HFFc6 (cell line): ENCODE results near the gene RBM26. TPM values are rescaled to one million over a fixed set of nuclear protein-coding genes. Genes with fewer than 3 reads are reported as not detected.

Experiments
- DNase-seq: peaks from one replicate; pipeline ENCODE4 v3.0.0-alpha.2; 2018
- H3K27ac Mint-ChIP-seq: 2 replicates; pipeline ENCODE4 v1.8.0; 2020; ENCODE audit warnings: mild to moderate bottlenecking, mixed read lengths
- H3K27me3 Mint-ChIP-seq: 2 replicates; pipeline ENCODE4 v1.8.0; 2021; ENCODE audit warnings: mild to moderate bottlenecking, moderate library complexity, mixed read lengths; ENCODE audit not compliant: insufficient read depth
- H3K36me3 Mint-ChIP-seq: 2 replicates; pipeline ENCODE4 v1.8.0; 2021; ENCODE audit warnings: low read depth, mixed read lengths
- H3K4me1 Mint-ChIP-seq: 2 replicates; pipeline ENCODE4 v1.8.0; 2020; ENCODE audit warnings: low read depth, mixed read lengths
- H3K4me3 Mint-ChIP-seq: 2 replicates; pipeline ENCODE4 v1.8.0; 2020; ENCODE audit warnings: mild to moderate bottlenecking, moderate library complexity, mixed read lengths
- H3K9me3 Mint-ChIP-seq: 2 replicates; pipeline ENCODE4 v1.8.0; 2020; ENCODE audit warnings: mild to moderate bottlenecking, mixed read lengths
- CTCF ChIP-seq: fragments of 200-600 bp; sonication (generic); IDR thresholded peaks from 2 replicates; pipeline ENCODE4 v1.5.0; 2021; ENCODE audit warnings: antibody characterized with exemption, mild to moderate bottlenecking
- total RNA-seq, 6 experiments: library from RNA; stranded (reverse); fragmentation: NEBNext Ultra II Directional; extraction: Animal tissue kit (Norgen Biotek cat#: 25700); gene quantifications; 2 replicates in 1 of 6; 3 replicates in 5 of 6; pipeline ENCODE4 v1.2.3, GENCODE V29; 2021

Gene RBM26
- total RNA-seq, 6 experiments from 2014 or later: 28.5 to 37.6 (median 33.3) TPM

GRCh38 chr13:79432992-79433391, 26.9 kb upstream of the RBM26 start:
- Mint-ChIP-seq H3K4me3 (no peak overlapping the region), H3K27me3 (no peaks in the 10 kb centered on the region), H3K36me3 (no peaks in the 10 kb centered on the region), H3K27ac (no peak overlapping the region), H3K4me1 (peaks cover 45% of the 10 kb centered on the region), H3K9me3 (no peaks in the 10 kb centered on the region)
- DNase-seq: no peak
- no peak for TF ChIP-seq CTCF

GRCh38 chr13:79432086-79432485, 26.0 kb upstream of the RBM26 start:
- Mint-ChIP-seq H3K9me3 (no peaks in the 10 kb centered on the region), H3K27ac (no peak overlapping the region), H3K36me3 (no peaks in the 10 kb centered on the region), H3K4me3 (no peak overlapping the region), H3K4me1 (peaks cover 50% of the 10 kb centered on the region), H3K27me3 (no peaks in the 10 kb centered on the region)
- no peak for DNase-seq
- no peak for TF ChIP-seq CTCF

DNA sequence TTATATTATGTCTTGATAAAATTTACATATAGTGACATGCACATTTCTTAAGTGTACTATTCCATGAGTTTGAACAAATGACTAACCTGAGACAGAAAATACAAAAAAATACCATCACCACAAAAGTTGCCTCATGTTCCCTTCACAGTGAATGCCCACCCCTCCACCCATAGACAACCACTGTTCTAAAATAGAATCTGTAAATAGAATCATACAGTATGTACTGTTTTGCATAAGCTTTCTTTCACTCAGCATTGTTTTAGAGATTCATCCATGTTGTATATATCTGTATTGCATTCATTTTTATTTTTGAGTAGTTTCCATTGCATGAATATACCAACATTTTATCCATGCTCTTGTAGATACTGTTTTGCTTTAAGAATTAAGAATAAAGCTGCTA, 23.3 kb upstream of the RBM26 start:
- no peak for DNase-seq
- Mint-ChIP-seq H3K27me3 (no peaks in the 10 kb centered on the region), H3K36me3 (no peaks in the 10 kb centered on the region), H3K9me3 (no peaks in the 10 kb centered on the region), H3K4me3 (no peak overlapping the region), H3K4me1 (peaks cover 30% of the 10 kb centered on the region), H3K27ac (no peak overlapping the region)
- TF ChIP-seq CTCF: no peak

DNA sequence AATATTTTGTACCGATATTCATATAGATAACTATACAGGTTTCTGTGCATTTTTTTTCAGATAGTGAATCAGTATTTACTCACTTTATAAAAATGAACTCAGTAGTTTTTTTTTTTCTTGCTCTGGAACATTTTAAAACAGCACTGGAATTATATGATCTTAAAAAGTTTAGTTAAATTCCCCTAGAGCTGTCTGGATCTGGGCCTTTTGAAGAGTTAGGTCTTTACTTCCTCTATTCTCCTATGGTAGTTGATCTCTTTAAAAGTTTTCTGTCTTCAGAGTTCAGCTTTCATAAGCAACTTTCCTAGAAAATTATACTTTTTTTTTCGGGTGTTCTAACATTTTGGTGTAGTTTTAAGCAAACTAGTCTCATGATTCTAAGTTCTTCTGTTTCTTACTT, 21.8 kb upstream of the RBM26 start:
- Mint-ChIP-seq H3K9me3 (no peaks in the 10 kb centered on the region), H3K27me3 (no peaks in the 10 kb centered on the region), H3K4me1 (peaks cover 27% of the 10 kb centered on the region), H3K36me3 (no peaks in the 10 kb centered on the region), H3K4me3 (no peak overlapping the region), H3K27ac (no peak overlapping the region)
- no peak for DNase-seq
- TF ChIP-seq CTCF: no peak

DNA sequence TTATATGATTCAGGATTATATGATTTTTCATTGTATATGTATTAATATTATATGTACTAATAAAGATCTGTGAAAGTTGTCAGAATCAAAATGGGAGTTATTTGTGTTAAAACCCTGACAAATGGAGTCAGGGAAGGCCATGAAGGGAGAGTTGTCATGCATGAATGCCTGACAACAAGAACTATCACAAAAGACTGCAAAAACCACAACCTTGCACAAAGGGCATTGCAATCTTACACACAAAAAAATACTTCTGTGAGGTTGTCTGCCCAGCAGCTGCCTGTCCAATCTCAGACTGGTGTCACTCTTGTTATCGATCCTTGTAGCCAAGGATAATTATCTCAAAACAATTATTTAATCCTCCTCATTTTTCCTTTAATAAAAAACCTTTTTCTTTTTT, 21.2 kb upstream of the RBM26 start:
- Mint-ChIP-seq H3K27me3 (no peaks in the 10 kb centered on the region), H3K4me3 (no peak overlapping the region), H3K27ac (no peak overlapping the region), H3K9me3 (no peaks in the 10 kb centered on the region), H3K4me1 (peaks cover 29% of the 10 kb centered on the region), H3K36me3 (no peaks in the 10 kb centered on the region)
- no peak for DNase-seq
- no peak for TF ChIP-seq CTCF
